ENCODE measurements around the gene CTSS. TPM values are rescaled to one million over a fixed set of nuclear protein-coding genes. Genes with fewer than 3 reads are reported as not detected.

CTSS gene
- total RNA-seq, 4 donors from 2014 or later = 6.7 to 21.7 (median 15.5) TPM

DNA sequence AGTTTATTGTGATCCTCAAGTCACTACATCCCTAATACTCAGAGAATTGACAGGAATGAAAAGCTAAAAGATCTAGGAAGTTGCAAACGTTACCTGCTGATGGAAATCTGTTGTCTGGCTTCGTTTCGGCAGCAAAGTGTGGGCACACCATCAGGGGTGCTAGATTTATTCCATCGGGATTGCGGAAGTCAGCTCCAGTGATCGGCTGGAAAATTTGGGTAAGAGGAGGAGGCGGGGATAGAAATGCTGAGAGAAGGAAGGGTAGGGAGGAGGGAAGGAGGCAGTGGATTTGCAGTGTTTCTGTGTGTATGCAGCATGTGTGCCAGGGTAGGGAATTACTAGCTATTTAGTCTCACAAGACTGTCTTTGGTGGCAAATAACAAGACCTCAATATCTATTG is 42.5 kb upstream of the CTSS start, which contains the start of gene CTSK:
Gene CTSK, minus strand, starts transcription at position 140 of the 400 bp plus-strand sequence. CDS start 1,455 bp downstream, outside the sequence.
- H3K9me3 ChIP-seq = no peaks in the 10 kb centered on the region
- peaks cover 37% of the 10 kb centered on the region for H3K36me3 ChIP-seq
- TF ChIP-seq POLR2AphosphoS5 (IDR thresholded peaks at IDR 0.05) = no peak
- TF ChIP-seq POLR2A (IDR thresholded peaks at IDR 0.05) = peak in 1 of 2 donors; percentile 25
- TF ChIP-seq EP300 (IDR thresholded peaks at IDR 0.05) = no peak
- TF ChIP-seq, protein P1, sequence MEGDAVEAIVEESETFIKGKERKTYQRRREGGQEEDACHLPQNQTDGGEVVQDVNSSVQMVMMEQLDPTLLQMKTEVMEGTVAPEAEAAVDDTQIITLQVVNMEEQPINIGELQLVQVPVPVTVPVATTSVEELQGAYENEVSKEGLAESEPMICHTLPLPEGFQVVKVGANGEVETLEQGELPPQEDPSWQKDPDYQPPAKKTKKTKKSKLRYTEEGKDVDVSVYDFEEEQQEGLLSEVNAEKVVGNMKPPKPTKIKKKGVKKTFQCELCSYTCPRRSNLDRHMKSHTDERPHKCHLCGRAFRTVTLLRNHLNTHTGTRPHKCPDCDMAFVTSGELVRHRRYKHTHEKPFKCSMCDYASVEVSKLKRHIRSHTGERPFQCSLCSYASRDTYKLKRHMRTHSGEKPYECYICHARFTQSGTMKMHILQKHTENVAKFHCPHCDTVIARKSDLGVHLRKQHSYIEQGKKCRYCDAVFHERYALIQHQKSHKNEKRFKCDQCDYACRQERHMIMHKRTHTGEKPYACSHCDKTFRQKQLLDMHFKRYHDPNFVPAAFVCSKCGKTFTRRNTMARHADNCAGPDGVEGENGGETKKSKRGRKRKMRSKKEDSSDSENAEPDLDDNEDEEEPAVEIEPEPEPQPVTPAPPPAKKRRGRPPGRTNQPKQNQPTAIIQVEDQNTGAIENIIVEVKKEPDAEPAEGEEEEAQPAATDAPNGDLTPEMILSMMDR (IDR thresholded peaks at IDR 0.05) = no peak
- no peaks in the 10 kb centered on the region for H3K27me3 ChIP-seq
- DNase-seq (ENCODE audit: low spot score in 2 of 2) = peak in 1 of 2 donors; percentile 70
- peak within 1 kb of the TSS; percentile 43 for H3K4me3 ChIP-seq
- 48% methylated on average over 7 of the region's 7 CpGs for WGBS
- H3K4me1 ChIP-seq = peaks cover 12% of the 10 kb centered on the region
- H3K27ac ChIP-seq = peak within 1 kb of the TSS; percentile 77

DNA sequence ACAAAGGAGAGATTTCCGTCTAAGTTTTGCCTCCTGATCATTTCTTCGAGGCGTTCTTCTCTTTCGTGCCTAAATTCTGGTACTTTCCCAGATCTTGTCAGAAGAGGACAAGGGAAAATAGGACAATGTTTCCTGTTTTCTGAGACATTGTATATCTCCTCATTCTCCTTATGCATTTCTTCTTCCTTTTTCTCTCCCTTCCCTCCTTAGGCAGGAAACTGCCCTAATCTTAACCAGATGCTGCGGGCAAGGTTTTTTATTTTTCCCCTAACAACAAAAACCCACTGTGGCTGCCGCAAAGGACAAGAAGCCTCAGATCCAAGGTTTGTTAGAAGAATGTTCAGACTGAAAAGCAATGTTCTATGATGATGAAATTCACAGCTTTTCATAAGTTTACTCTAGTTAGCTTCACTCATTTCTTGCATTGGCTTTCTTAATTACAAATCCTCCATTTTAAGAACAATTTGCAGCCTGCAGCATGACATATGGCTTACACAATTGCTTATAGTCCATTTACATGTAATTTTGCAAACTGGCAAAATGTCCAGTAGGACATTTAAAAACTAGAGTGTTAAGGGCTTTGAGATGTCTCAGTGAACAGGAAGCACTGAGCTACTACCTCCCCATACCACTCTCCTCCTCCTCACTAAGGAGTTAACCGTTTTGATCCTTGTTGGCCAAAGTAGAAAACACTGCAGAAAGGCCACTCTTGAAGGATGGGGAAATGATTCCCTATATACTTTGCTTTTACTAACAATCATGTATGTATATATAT is 41.9 kb upstream of the CTSS start:
- Histone ChIP-seq H3K27ac (peak overlapping the region; percentile 77), H3K36me3 (peaks cover 32% of the 10 kb centered on the region), H3K27me3 (no peaks in the 10 kb centered on the region), H3K4me1 (peaks cover 12% of the 10 kb centered on the region), H3K4me3 (peak overlapping the region; percentile 43), H3K9me3 (no peaks in the 10 kb centered on the region)
- TF ChIP-seq POLR2A (IDR thresholded peaks at IDR 0.05) = no peak
- no peak for TF ChIP-seq POLR2AphosphoS5 (IDR thresholded peaks at IDR 0.05)
- TF ChIP-seq EP300 (IDR thresholded peaks at IDR 0.05) = no peak
- TF ChIP-seq, protein P1 (IDR thresholded peaks at IDR 0.05) = no peak
- 32% methylated on average over 7 of the region's 7 CpGs for WGBS
- DNase-seq (ENCODE audit: low spot score in 2 of 2) = no peak

DNA sequence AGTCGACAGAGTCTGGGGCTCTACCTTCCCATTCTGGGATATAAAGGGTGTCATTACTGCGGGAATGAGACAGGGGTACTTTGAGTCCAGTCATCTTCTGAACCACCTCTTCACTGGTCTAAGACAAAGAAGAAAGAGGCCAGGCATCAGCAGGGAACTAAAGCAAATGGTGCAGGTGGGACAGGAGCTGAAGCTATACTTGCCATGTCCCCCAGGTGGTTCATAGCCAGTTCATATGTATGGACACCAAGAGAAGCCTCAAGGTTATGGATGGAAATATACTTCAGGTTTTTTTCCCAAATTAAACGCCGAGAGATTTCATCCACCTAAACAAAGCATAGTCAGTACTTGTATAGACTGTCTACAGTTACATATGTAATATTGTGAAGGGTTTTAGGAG is 40.3 kb upstream of the CTSS start:
- DNase-seq (ENCODE audit: low spot score in 2 of 2) = no peak
- no peak for TF ChIP-seq POLR2AphosphoS5 (IDR thresholded peaks at IDR 0.05)
- no peak for TF ChIP-seq POLR2A (IDR thresholded peaks at IDR 0.05)
- no peak for TF ChIP-seq EP300 (IDR thresholded peaks at IDR 0.05)
- TF ChIP-seq, protein P1 (IDR thresholded peaks at IDR 0.05) = no peak
- Histone ChIP-seq H3K27ac (no peak overlapping the region), H3K36me3 (peaks cover 20% of the 10 kb centered on the region), H3K4me3 (peak overlapping the region; percentile 43), H3K9me3 (no peaks in the 10 kb centered on the region), H3K4me1 (peaks cover 12% of the 10 kb centered on the region), H3K27me3 (no peaks in the 10 kb centered on the region)
- 77% methylated on average over 4 of the region's 4 CpGs for WGBS

DNA sequence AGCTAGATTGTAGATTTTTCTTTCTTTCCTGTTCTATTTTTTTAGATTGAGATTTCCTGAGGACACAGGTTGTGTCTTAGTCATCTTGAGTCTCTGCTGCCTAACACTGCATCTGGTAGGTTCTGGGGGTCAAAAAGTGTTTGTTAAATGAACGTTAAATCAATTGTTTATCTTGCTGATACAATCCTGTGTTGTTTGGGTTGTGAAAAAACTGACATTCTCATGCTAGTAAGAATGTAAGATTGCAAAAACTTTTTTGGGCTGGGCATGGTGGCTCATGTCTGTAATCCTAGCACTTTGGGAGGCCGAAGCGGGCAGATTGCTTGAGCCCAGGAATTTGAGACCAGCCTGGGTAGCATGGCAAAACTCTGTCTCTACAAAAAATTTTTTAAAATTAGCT is 39.1 kb upstream of the CTSS start:
- no peaks in the 10 kb centered on the region for H3K27me3 ChIP-seq
- DNase-seq (ENCODE audit: low spot score in 2 of 2) = no peak
- peaks cover 17% of the 10 kb centered on the region for H3K36me3 ChIP-seq
- TF ChIP-seq, protein P1 (IDR thresholded peaks at IDR 0.05) = no peak
- TF ChIP-seq EP300 (IDR thresholded peaks at IDR 0.05) = no peak
- no peak for TF ChIP-seq POLR2A (IDR thresholded peaks at IDR 0.05)
- TF ChIP-seq POLR2AphosphoS5 (IDR thresholded peaks at IDR 0.05) = no peak
- no peaks in the 10 kb centered on the region for H3K9me3 ChIP-seq
- H3K4me1 ChIP-seq = peaks cover 12% of the 10 kb centered on the region
- WGBS = 83% methylated on average over 3 of the region's 3 CpGs
- H3K4me3 ChIP-seq = peak overlapping the region; percentile 43
- H3K27ac ChIP-seq = no peak overlapping the region

DNA sequence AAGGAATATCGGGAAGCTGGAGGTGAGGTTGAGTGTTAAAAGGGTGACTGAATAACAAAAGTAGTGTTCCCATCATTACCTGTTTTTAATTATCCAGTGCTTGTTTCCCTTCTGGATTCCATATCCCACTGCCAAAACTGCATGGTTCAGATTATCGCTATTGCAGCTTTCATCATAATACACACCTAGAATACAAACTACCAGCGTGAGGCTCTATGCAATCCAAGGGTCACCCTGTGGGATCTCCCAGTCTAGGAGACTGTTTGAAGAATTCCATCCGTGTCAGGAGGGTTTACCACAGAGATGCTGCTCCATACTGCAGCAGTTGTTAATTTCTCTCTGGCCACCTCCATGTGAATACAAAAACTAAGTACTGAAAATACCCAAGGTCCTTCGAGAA is 33.5 kb upstream of the CTSS start:
- Histone ChIP-seq H3K27me3 (no peaks in the 10 kb centered on the region), H3K4me1 (no peaks in the 10 kb centered on the region), H3K9me3 (no peaks in the 10 kb centered on the region), H3K27ac (no peak overlapping the region), H3K4me3 (no peak overlapping the region), H3K36me3 (peaks cover 60% of the 10 kb centered on the region)
- TF ChIP-seq, protein P1 (IDR thresholded peaks at IDR 0.05) = no peak
- no peak for TF ChIP-seq POLR2A (IDR thresholded peaks at IDR 0.05)
- TF ChIP-seq POLR2AphosphoS5 (IDR thresholded peaks at IDR 0.05) = no peak
- no peak for TF ChIP-seq EP300 (IDR thresholded peaks at IDR 0.05)
- 87% methylated on average over 5 of the region's 5 CpGs for WGBS
- no peak for DNase-seq (ENCODE audit: low spot score in 2 of 2)
